Kidney (tissue), 14 donors: Measurements from ENCODE around the gene TBCD. TPM values are rescaled to one million over a fixed set of nuclear protein-coding genes. Genes with fewer than 3 reads are reported as not detected.
A peak's percentile ranks its signal among the peaks of the same experiment; 100 is the strongest.

Source experiments
- DNase-seq, 5 donors: peaks; one replicate each; pipeline ENCODE4 v3.0.0-alpha.2; 2013 to 2020
- FAIRE-seq: peaks from 2 replicates; lab custom pipeline; 2012; peaks lifted over from hg19 to GRCh38; lab: Jason Lieb, UNC
- H3K27ac ChIP-seq, 2 donors: one replicate each; pipeline ENCODE4 v1.7.0; 2013; ENCODE audit warnings: low read depth in 2 of 2, low read length in 2 of 2, inconsistent platforms in 1 of 2
- H3K27me3 ChIP-seq: one replicate; pipeline ENCODE4 v1.7.1; 2013; ENCODE audit warnings: low read length, inconsistent platforms; ENCODE audit not compliant: control insufficient read depth, insufficient read depth
- H3K36me3 ChIP-seq, 3 donors: one replicate each; pipeline versions ENCODE4 v1.7.0 to v1.7.1; 2013; ENCODE audit warnings: low read length in 3 of 3, control low read depth in 1 of 3, inconsistent platforms in 1 of 3; ENCODE audit not compliant: insufficient read depth in 3 of 3, control insufficient read depth in 2 of 3
- H3K4me1 ChIP-seq, 3 donors: one replicate each; pipeline versions ENCODE4 v1.7.0 to v1.7.1; 2013; ENCODE audit warnings: low read length in 3 of 3, inconsistent platforms in 1 of 3, low read depth in 1 of 3; ENCODE audit not compliant: control insufficient read depth in 2 of 3, insufficient read depth in 2 of 3
- H3K4me3 ChIP-seq, 3 donors: one replicate each; pipeline versions ENCODE4 v1.7.0 to v1.8.1; 2013; ENCODE audit warnings: low read length in 3 of 3, control low read depth in 1 of 3, inconsistent platforms in 1 of 3
- H3K9ac ChIP-seq, 3 donors: one replicate each; pipeline versions ENCODE4 v1.7.0 to v1.7.1; 2013; ENCODE audit warnings: low read length in 3 of 3, control low read depth in 1 of 3, inconsistent platforms in 1 of 3
- H3K9me3 ChIP-seq, 3 donors: one replicate each; pipeline versions ENCODE4 v1.7.0 to v1.7.1; 2013; ENCODE audit warnings: low read length in 3 of 3, control low read depth in 1 of 3, inconsistent platforms in 1 of 3; ENCODE audit not compliant: control insufficient read depth in 2 of 3, insufficient read depth in 1 of 3
- intact Hi-C: fragments of 100-400 bp; cut with DNase I; formaldehyde crosslinking; loops from one replicate; pipeline ENCODE4 v1.11.1; 2022
- polyA plus RNA-seq: library from polyadenylated mRNA; stranded (reverse); fragments of 350-450 nt; fragmentation: Illumina TruSeq; extraction: RNeasy Lipid Tissue Mini Kit (QIAGEN cat#74804); gene quantifications from one replicate; pipeline ENCODE4 v1.2.3, GENCODE V29; 2014; ENCODE audit warnings: low read depth, low replicate concordance; ENCODE audit not compliant: insufficient read depth
- total RNA-seq: library from RNA; stranded (reverse); fragmentation: NEBNext Ultra II Directional; extraction: Animal tissue kit (Norgen Biotek cat#: 25700); gene quantifications from one replicate; pipeline ENCODE4 v1.2.1, GENCODE V29; 2021
- TF ChIP-seq, protein P1 (sequence below): IDR thresholded peaks from 3 replicates; pipeline ENCODE4 v1.5.1; 2012; ENCODE audit warnings: mild to moderate bottlenecking, moderate library complexity, borderline replicate concordance; ENCODE audit not compliant: insufficient read depth; ENCODE audit errors: extremely low read depth
- donor health status: control.
- donor health status: control.
- donor health status: control.
- donor health status: control.
- donor health status: control.
- donor health status: DM: yes; HTN: yes; CAD: no.
- donor health status: Normal renal cell carcinoma (clear cell type).

The TBCD gene
- total and polyA plus RNA-seq, 2 donors from 2014 or later, result 72.8 to 78.7 TPM

DNA sequence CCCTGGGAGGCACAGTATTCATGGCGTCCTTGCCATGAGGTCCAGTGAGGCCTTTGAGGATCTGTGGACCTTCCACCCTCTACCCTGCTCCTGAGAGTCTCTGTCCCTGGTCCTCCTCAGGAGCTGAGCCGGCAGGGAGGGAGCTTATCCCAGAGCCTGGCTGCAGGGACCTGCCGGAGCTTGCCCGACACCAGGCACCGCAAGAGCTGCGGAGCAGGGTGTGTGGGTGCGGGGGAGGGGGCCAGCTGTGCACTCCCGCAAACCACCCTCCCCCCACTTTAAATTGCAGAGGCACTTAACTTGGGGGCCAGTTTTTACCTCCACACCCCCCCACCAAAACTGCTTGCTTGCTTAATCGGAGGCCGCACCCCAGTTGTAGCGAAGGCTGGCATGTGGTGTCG lies 88.6 kb downstream of the TBCD start:
- no peaks in the 10 kb centered on the region for H3K9me3 ChIP-seq
- FAIRE-seq (no peak), DNase-seq (no peak)
- peaks cover 0 to 17% (median 8%) of the 10 kb centered on the region in 3 donors for H3K4me1 ChIP-seq
- H3K9ac ChIP-seq, result no peak overlapping the region
- no peaks in the 10 kb centered on the region for H3K36me3 ChIP-seq
- intact Hi-C loops, result no loop called here
- no peaks in the 10 kb centered on the region for H3K27me3 ChIP-seq
- TF ChIP-seq, protein P1, sequence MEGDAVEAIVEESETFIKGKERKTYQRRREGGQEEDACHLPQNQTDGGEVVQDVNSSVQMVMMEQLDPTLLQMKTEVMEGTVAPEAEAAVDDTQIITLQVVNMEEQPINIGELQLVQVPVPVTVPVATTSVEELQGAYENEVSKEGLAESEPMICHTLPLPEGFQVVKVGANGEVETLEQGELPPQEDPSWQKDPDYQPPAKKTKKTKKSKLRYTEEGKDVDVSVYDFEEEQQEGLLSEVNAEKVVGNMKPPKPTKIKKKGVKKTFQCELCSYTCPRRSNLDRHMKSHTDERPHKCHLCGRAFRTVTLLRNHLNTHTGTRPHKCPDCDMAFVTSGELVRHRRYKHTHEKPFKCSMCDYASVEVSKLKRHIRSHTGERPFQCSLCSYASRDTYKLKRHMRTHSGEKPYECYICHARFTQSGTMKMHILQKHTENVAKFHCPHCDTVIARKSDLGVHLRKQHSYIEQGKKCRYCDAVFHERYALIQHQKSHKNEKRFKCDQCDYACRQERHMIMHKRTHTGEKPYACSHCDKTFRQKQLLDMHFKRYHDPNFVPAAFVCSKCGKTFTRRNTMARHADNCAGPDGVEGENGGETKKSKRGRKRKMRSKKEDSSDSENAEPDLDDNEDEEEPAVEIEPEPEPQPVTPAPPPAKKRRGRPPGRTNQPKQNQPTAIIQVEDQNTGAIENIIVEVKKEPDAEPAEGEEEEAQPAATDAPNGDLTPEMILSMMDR, result no peak
- no peak overlapping the region for H3K27ac ChIP-seq
- H3K4me3 ChIP-seq, result no peak overlapping the region

DNA sequence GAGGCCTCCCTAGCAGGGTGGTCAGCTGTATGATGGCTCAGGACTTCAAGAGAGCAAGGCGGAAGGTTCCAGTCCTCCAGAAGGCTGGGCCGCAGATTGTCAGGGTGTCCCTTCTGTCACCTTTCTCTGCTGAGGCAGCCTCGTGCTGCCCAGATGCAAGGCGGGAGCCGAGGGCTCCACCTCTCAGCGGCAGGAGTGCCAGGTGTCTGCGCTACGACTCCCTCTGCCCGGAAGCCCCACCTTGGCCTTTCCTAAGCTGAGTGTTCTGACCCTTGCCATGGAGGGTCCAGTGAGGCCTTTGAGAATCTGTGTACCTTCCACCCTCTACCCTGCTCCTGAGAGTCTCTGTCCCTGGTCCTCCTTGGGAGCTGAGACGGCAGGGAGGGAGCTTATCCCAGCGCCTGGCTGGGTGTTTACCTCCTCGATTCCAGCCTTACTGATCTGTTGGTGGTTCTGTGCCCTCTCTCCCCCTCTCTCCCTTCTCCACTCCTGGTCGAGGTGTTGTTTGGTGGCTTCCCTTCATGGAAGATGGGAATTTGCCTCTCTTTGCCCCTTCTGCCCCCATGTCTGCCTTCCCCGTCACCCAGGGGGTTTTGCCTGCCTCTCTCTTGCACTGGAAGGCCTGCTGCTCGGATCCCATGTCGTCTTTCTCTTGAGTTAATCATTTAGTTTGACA lies 90.2 kb downstream of the TBCD start:
- Histone ChIP-seq H3K9me3 (no peaks in the 10 kb centered on the region), H3K27ac (no peak overlapping the region), H3K4me1 (peaks cover 0 to 8% (median 7%) of the 10 kb centered on the region in 3 donors), H3K9ac (no peak overlapping the region), H3K4me3 (no peak overlapping the region), H3K27me3 (no peaks in the 10 kb centered on the region), H3K36me3 (no peaks in the 10 kb centered on the region)
- no peak for FAIRE-seq
- no peak for DNase-seq
- intact Hi-C loops, result no loop called here
- TF ChIP-seq, protein P1, result no peak

DNA sequence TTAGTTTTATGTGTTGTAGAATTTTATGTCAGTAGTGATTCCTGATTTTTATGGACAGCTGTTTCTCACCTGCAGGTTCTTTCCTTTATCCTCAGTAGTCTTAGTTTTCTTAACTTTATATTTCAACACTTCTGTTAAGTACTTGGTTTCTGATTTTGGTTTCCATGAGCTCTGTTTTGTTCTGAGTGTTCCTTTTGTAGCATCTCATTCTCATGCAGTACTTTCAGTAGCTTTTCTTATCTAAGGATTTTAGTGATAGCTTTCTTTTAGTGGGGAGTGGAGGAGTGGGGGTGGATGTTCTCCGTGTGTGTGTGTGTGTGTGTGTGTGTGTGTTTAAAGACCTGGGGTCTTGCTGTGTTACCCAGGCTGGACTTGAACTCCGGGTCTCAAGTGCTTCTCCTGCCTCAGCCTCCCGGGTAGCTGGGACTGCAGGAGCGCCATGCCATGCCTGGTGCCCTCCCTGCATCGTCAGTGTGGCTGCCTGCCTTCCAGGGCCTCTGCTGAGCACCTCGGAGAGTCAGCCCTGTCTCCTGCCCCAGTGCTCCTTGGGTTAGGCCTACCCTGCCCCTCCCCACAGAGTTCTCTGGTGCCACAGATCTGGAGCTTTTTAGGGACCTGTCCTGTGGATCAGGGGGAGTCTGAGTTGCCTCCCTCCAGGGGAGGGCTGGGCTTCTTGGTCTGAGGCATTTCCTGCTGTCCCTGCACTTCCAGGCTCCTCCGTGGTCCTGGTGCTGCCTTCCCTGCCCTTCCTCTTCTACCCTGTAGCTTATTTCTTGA lies 92.2 kb downstream of the TBCD start:
- H3K4me3 ChIP-seq, result no peak overlapping the region
- H3K27ac ChIP-seq, result no peak overlapping the region
- no peak for DNase-seq
- H3K9ac ChIP-seq, result peak overlapping the region in 1 of 3 donors; percentile 40
- TF ChIP-seq, protein P1, result no peak
- H3K4me1 ChIP-seq, result no peaks in the 10 kb centered on the region
- H3K9me3 ChIP-seq, result no peaks in the 10 kb centered on the region
- H3K27me3 ChIP-seq, result no peaks in the 10 kb centered on the region
- intact Hi-C loops, result no loop called here
- FAIRE-seq, result no peak
- H3K36me3 ChIP-seq, result no peaks in the 10 kb centered on the region
